ENCODE measurements around the gene TPCN2.

TPCN2 gene

GRCh38 chr11:69010964-69011623 is 37.6 kb upstream of the TPCN2 start:
- DNase-seq, result peak; percentile 79

GRCh38 chr11:69011624-69012091 is 37.1 kb upstream of the TPCN2 start:
- no peak for DNase-seq

GRCh38 chr11:69012092-69013008 is 36.4 kb upstream of the TPCN2 start:
- DNase-seq, result no peak

- DNase-seq, result peak; percentile 42
Observed at GRCh38 chr11:69013009-69013951, 35.5 kb upstream of the TPCN2 start, which contains the start of gene MRGPRF. Gene MRGPRF, minus strand, starts transcription at chr11:69013246. Its CDS starts 3,345 bp downstream, at chr11:69009901.

- DNase-seq, result peak; percentile 66
Observed at GRCh38 chr11:69014084-69014851, 34.5 kb upstream of the TPCN2 start.

GRCh38 chr11:69014898-69015549 is 33.7 kb upstream of the TPCN2 start:
- no peak for DNase-seq

- DNase-seq, result no peak
Observed at GRCh38 chr11:69017951-69018350, 30.8 kb upstream of the TPCN2 start.

GRCh38 chr11:69018924-69019323 is 29.8 kb upstream of the TPCN2 start:
- no peak for DNase-seq

GRCh38 chr11:69022260-69022659 is 26.5 kb upstream of the TPCN2 start:
- no peak for DNase-seq

GRCh38 chr11:69024509-69024908 is 24.2 kb upstream of the TPCN2 start:
- DNase-seq, result no peak

- no peak for DNase-seq
Observed at GRCh38 chr11:69027704-69028372, 20.9 kb upstream of the TPCN2 start.

- no peak for DNase-seq
Observed at GRCh38 chr11:69030301-69030700, 18.4 kb upstream of the TPCN2 start.

- no peak for DNase-seq
Observed at GRCh38 chr11:69032833-69033232, 15.9 kb upstream of the TPCN2 start.

GRCh38 chr11:69033431-69033830 is 15.3 kb upstream of the TPCN2 start:
- DNase-seq, result no peak

GRCh38 chr11:69034123-69034867 is 14.4 kb upstream of the TPCN2 start:
- DNase-seq, result no peak

- no peak for DNase-seq
Observed at GRCh38 chr11:69035150-69035945, 13.4 kb upstream of the TPCN2 start.

- no peak for DNase-seq
Observed at GRCh38 chr11:69035946-69036340, 12.8 kb upstream of the TPCN2 start.

GRCh38 chr11:69037074-69037473 is 11.7 kb upstream of the TPCN2 start:
- peak; percentile 33 for DNase-seq

- DNase-seq, result no peak
Observed at GRCh38 chr11:69037544-69037943, 11.2 kb upstream of the TPCN2 start.
